HCT116 (cell line): Measurements from ENCODE around the gene CROT. TPM values are rescaled to one million over a fixed set of nuclear protein-coding genes. Genes with fewer than 3 reads are reported as not detected.

Source experiments
- ATAC-seq: fragments of 200-7000 bp; cut with Tn5 transposase; 2 replicates; pipeline ENCODE4 v1.9.1; 2020; ENCODE audit warnings: mild to moderate bottlenecking, moderate library complexity
- BruUV-seq: library from RNA; stranded (reverse); fragments of 400-500 nt; replicated peaks from 2 replicates; lab custom pipeline; 2021; lab: Mats Ljungman, UMichigan
- CTCF ChIA-PET: fragments of 300-600 bp; sonication (Branson Sonifier 250); formaldehyde crosslinking; loops from one replicate; lab custom pipeline; 2021; ENCODE audit warnings: antibody characterized with exemption; lab: Charles Lee
- POLR2A ChIA-PET: fragments of 300-600, 350-600 bp; sonication (Branson Sonifier 250); formaldehyde crosslinking; loops from one replicate; lab custom pipeline; 2021; ENCODE audit warnings: antibody characterized with exemption; lab: Charles Lee
- RAD21 ChIA-PET, 2 experiments: fragments of 300-600 bp; sonication (Branson Sonifier 250); formaldehyde crosslinking; loops; one replicate each; lab custom pipeline; 2023; ENCODE audit warnings: low total read pairs in 2 of 2; ENCODE audit not compliant: uncharacterized antibody in 2 of 2, unreplicated experiment in 2 of 2, low non-redundant PET in 1 of 2; lab: Charles Lee
- DNase-seq: peaks from one replicate; pipeline ENCODE4 v3.0.0-alpha.2; 2010; ENCODE audit warnings: low read depth, low spot score
- H2AFZ ChIP-seq: fragments of 200-600 bp; shearing (Covaris generic), sonication (generic); 2 replicates; pipeline ENCODE4 v1.6.1; 2017; ENCODE audit warnings: low read depth, mixed run types, mixed read lengths, antibody characterized with exemption, low read length; ENCODE audit not compliant: poor library complexity, severe bottlenecking
- H3K27ac ChIP-seq: 2 replicates; pipeline ENCODE4 v1.5.1; 2012; ENCODE audit warnings: low read depth, low read length
- H3K27me3 ChIP-seq: fragments of 200-600 bp; sonication (generic); 2 replicates; pipeline ENCODE4 v1.6.1; 2016; ENCODE audit warnings: mixed run types, low read length, mixed read lengths; ENCODE audit not compliant: insufficient read depth
- H3K36me3 ChIP-seq, 2 experiments: fragments of 200-500 bp in 1 of 2; fragments of 200-600 bp in 1 of 2; sonication (Bioruptor generic) in 1 of 2; sonication (generic) in 1 of 2; 2 replicates each; pipeline versions ENCODE4 v1.5.1 to v1.6.1; 2014 to 2016; ENCODE audit warnings: low read length in 2 of 2, inconsistent platforms in 1 of 2, mixed read lengths in 1 of 2, mixed run types in 1 of 2; ENCODE audit not compliant: insufficient read depth in 2 of 2, control insufficient read depth in 1 of 2
- H3K4me1 ChIP-seq, 2 experiments: fragments of 200-600 bp in 1 of 2; sonication (generic) in 1 of 2; 2 replicates each; pipeline versions ENCODE4 v1.5.1 to v1.6.1; 2012 to 2017; ENCODE audit warnings: low read length in 2 of 2, inconsistent platforms in 1 of 2, mild to moderate bottlenecking in 1 of 2, mixed read lengths in 1 of 2, mixed run types in 1 of 2, moderate library complexity in 1 of 2; ENCODE audit not compliant: insufficient read depth in 2 of 2, control insufficient read depth in 1 of 2
- H3K4me2 ChIP-seq: fragments of 200-600 bp; sonication (generic); 2 replicates; pipeline ENCODE4 v1.6.1; 2017; ENCODE audit warnings: mixed run types, low read length, mixed read lengths
- H3K4me3 ChIP-seq, 2 experiments: fragments of 200-600 bp in 1 of 2; sonication (generic) in 1 of 2; replicated peaks in 1 of 2; 2 replicates each; pipeline ENCODE4 v1.5.1; 2011 to 2016; ENCODE audit warnings: low read length in 2 of 2, control low read depth in 1 of 2, low read depth in 1 of 2, mild to moderate bottlenecking in 1 of 2, mixed read lengths in 1 of 2, mixed run types in 1 of 2
- H3K79me2 ChIP-seq: fragments of 200-600 bp; sonication (generic); 2 replicates; pipeline ENCODE4 v1.6.1; 2017; ENCODE audit warnings: mild to moderate bottlenecking, mixed run types, low read length, moderate library complexity, mixed read lengths; ENCODE audit not compliant: insufficient read depth
- H3K9ac ChIP-seq: fragments of 200-600 bp; sonication (generic); 2 replicates; pipeline ENCODE4 v1.6.1; 2016; ENCODE audit warnings: low read length, mixed read lengths
- H3K9me2 ChIP-seq: fragments of 200-600 bp; sonication (generic), shearing (Covaris generic); 2 replicates; pipeline ENCODE4 v1.6.1; 2017; ENCODE audit warnings: mixed run types, mild to moderate bottlenecking, moderate library complexity; ENCODE audit not compliant: insufficient read depth
- H3K9me3 ChIP-seq, 2 experiments: fragments of 200-500 bp in 1 of 2; fragments of 200-600 bp in 1 of 2; sonication (Bioruptor generic) in 1 of 2; sonication (generic) in 1 of 2; 2 replicates each; pipeline ENCODE4 v1.6.1; 2014 to 2017; ENCODE audit warnings: low read length in 2 of 2, mixed read lengths in 2 of 2, inconsistent platforms in 1 of 2, low read depth in 1 of 2, mild to moderate bottlenecking in 1 of 2, mixed run types in 1 of 2, moderate library complexity in 1 of 2; ENCODE audit not compliant: control insufficient read depth in 1 of 2, insufficient read depth in 1 of 2
- H4K20me1 ChIP-seq: fragments of 200-600 bp; sonication (generic), shearing (Covaris generic); 2 replicates; pipeline ENCODE4 v1.6.1; 2017; ENCODE audit warnings: mixed run types, mild to moderate bottlenecking, moderate library complexity; ENCODE audit not compliant: insufficient read depth
- CBX3 ChIP-seq: IDR thresholded peaks from 2 replicates; pipeline ENCODE4 v1.6.1; 2012; ENCODE audit warnings: low read depth
- CEBPB ChIP-seq: IDR thresholded peaks from 2 replicates; pipeline ENCODE4 v1.6.1; 2012; ENCODE audit warnings: low read depth
- EGR1 ChIP-seq: IDR thresholded peaks from 2 replicates; pipeline ENCODE4 v1.6.1; 2012; ENCODE audit warnings: low read depth
- ELF1 ChIP-seq: IDR thresholded peaks from 2 replicates; pipeline ENCODE4 v1.6.1; 2012; ENCODE audit warnings: low read depth, borderline replicate concordance
- EZH2 ChIP-seq: fragments of 200-600 bp; sonication (generic); IDR thresholded peaks from 2 replicates; pipeline ENCODE4 v1.6.1; 2017; ENCODE audit warnings: antibody characterized with exemption, mixed run types
- JUND ChIP-seq: IDR thresholded peaks from 2 replicates; pipeline ENCODE4 v1.6.1; 2012
- POLR2A ChIP-seq: IDR thresholded peaks from 2 replicates; pipeline ENCODE4 v1.7.0; 2011; ENCODE audit warnings: borderline replicate concordance; ENCODE audit not compliant: insufficient read depth, insufficient read length; ENCODE audit errors: extremely low read depth
- POLR2AphosphoS5 ChIP-seq: IDR thresholded peaks from 2 replicates; pipeline ENCODE4 v1.6.1; 2011; ENCODE audit warnings: mild to moderate bottlenecking, low read depth, low read length, moderate library complexity
- RAD21 ChIP-seq: IDR thresholded peaks from 2 replicates; pipeline ENCODE4 v1.6.1; 2012; ENCODE audit warnings: low read depth, mild to moderate bottlenecking
- SIN3A ChIP-seq: IDR thresholded peaks from 2 replicates; pipeline ENCODE4 v1.6.1; 2012; ENCODE audit warnings: low read depth
- SP1 ChIP-seq: IDR thresholded peaks from 2 replicates; pipeline ENCODE4 v1.6.1; 2012; ENCODE audit warnings: low read depth
- ZNF274 ChIP-seq: fragments of 200-500 bp; sonication (Bioruptor generic); IDR thresholded peaks from 2 replicates; pipeline ENCODE4 v1.6.1; 2014; ENCODE audit warnings: mild to moderate bottlenecking, low read depth, low read length, inconsistent platforms
- intact Hi-C: fragments of 100-400 bp; cut with micrococcal nuclease; formaldehyde crosslinking; loops from 2 replicates; pipeline ENCODE4 v1.10.0; 2022
- total RNA-seq: library from RNA; stranded (reverse); gene quantifications from one replicate; pipeline ENCODE4 v1.2.1, GENCODE V29; 2021; ENCODE audit not compliant: unreplicated experiment
- TF ChIP-seq, protein P1 (sequence below): IDR thresholded peaks from 2 replicates; pipeline ENCODE4 v1.6.1; 2011; ENCODE audit warnings: mild to moderate bottlenecking, low read length, moderate library complexity; ENCODE audit not compliant: insufficient replicate concordance; ENCODE audit errors: extremely low read depth
- TF ChIP-seq, protein P2 (sequence below), 3 experiments: fragments of 200-600 bp in 1 of 3; sonication (generic) in 1 of 3; IDR thresholded peaks in 2 of 3; conservative IDR thresholded peaks in 1 of 3; 2 replicates each; pipeline ENCODE4 v1.5.1; 2012 to 2017; ENCODE audit warnings: low read depth in 2 of 3, low read length in 2 of 3, antibody characterized with exemption in 1 of 3, borderline replicate concordance in 1 of 3, control low read depth in 1 of 3, mild to moderate bottlenecking in 1 of 3, mixed read lengths in 1 of 3, mixed run types in 1 of 3, moderate library complexity in 1 of 3; ENCODE audit not compliant: insufficient read depth in 1 of 3
- TF ChIP-seq, protein P3 (sequence below): IDR thresholded peaks from 2 replicates; pipeline ENCODE4 v1.6.1; 2012; ENCODE audit warnings: low read depth

Gene CROT
- total RNA-seq, 1 experiment from 2014 or later = 0.07 TPM

DNA sequence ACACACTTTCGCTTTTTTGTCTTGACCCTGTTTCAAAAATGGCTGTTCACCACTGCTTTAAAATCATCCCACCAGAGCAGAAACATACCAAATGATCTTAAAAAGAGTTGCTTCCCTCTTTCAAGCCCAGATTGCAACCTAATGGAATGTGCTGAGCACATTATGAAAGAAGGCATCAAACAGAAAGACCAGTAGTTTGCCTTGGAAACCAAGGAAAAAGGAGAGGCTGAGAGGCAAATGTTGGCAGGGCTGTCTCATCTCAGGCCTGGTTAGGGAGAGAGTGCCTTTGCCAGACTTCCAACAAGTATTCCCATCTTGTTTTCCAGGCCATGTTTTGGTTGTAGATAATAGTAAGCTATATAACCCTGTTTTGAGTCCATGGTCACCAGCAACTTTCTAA, 65.7 kb downstream of the CROT start:
- no peak for TF ChIP-seq POLR2AphosphoS5
- ATAC-seq (no peak), DNase-seq (no peak)
- Histone ChIP-seq H3K9me2 (no peaks in the 10 kb centered on the region), H3K4me1 (no peaks in the 10 kb centered on the region), H4K20me1 (no peaks in the 10 kb centered on the region), H3K9me3 (no peaks in the 10 kb centered on the region), H3K4me3 (no peak overlapping the region), H3K4me2 (no peak overlapping the region), H3K27ac (no peak overlapping the region), H3K27me3 (no peaks in the 10 kb centered on the region), H3K79me2 (no peaks in the 10 kb centered on the region), H3K9ac (no peak overlapping the region), H2AFZ (no peak overlapping the region), H3K36me3 (no peaks in the 10 kb centered on the region)
- no TSS peak for BruUV-seq
- intact Hi-C loops = no loop called here
- RAD21 ChIA-PET = no interaction called here
- CTCF ChIA-PET = no interaction called here
- POLR2A ChIA-PET = no interaction called here

DNA sequence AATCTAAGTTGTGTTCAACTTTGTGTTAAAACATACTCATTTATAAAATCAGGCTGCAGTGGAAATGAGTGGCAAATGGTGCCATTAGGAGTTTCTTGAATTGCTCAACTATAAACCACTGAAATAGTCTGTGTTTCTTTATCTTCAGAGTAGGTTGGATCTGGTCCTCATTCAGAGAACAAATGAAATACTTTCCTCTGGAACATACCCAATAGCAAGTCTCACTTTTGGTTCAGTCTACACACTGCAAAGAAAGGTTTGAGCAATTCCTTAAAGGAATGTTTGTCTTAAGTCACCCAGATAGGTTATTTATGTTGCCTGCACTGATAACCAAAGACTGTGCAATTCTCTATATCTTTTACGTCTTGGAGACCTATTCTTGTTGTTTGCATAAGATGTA, 67.6 kb downstream of the CROT start:
- H3K4me2 ChIP-seq = no peak overlapping the region
- H3K27me3 ChIP-seq = no peaks in the 10 kb centered on the region
- ChIA-PET RAD21 (no interaction called here), POLR2A (no interaction called here), CTCF (no interaction called here)
- no peaks in the 10 kb centered on the region for H4K20me1 ChIP-seq
- H3K9me3 ChIP-seq = no peaks in the 10 kb centered on the region
- no peaks in the 10 kb centered on the region for H3K36me3 ChIP-seq
- no peaks in the 10 kb centered on the region for H3K9me2 ChIP-seq
- H3K79me2 ChIP-seq = no peaks in the 10 kb centered on the region
- DNase-seq = no peak
- H3K9ac ChIP-seq = no peak overlapping the region
- no peak for ATAC-seq
- no TSS peak for BruUV-seq
- H3K4me1 ChIP-seq = no peaks in the 10 kb centered on the region
- H2AFZ ChIP-seq = no peak overlapping the region
- intact Hi-C loops = no loop called here
- no peak overlapping the region for H3K27ac ChIP-seq
- no peak overlapping the region for H3K4me3 ChIP-seq
- TF ChIP-seq ELF1 (no peak), SIN3A (no peak), ZNF274 (no peak), SP1 (no peak), POLR2A (no peak), JUND (no peak), EGR1 (no peak), CBX3 (no peak), EZH2 (no peak), CEBPB (no peak), RAD21 (no peak)
- TF ChIP-seq, protein P1, sequence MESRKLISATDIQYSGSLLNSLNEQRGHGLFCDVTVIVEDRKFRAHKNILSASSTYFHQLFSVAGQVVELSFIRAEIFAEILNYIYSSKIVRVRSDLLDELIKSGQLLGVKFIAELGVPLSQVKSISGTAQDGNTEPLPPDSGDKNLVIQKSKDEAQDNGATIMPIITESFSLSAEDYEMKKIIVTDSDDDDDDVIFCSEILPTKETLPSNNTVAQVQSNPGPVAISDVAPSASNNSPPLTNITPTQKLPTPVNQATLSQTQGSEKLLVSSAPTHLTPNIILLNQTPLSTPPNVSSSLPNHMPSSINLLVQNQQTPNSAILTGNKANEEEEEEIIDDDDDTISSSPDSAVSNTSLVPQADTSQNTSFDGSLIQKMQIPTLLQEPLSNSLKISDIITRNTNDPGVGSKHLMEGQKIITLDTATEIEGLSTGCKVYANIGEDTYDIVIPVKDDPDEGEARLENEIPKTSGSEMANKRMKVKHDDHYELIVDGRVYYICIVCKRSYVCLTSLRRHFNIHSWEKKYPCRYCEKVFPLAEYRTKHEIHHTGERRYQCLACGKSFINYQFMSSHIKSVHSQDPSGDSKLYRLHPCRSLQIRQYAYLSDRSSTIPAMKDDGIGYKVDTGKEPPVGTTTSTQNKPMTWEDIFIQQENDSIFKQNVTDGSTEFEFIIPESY = no peak
- TF ChIP-seq, protein P2, sequence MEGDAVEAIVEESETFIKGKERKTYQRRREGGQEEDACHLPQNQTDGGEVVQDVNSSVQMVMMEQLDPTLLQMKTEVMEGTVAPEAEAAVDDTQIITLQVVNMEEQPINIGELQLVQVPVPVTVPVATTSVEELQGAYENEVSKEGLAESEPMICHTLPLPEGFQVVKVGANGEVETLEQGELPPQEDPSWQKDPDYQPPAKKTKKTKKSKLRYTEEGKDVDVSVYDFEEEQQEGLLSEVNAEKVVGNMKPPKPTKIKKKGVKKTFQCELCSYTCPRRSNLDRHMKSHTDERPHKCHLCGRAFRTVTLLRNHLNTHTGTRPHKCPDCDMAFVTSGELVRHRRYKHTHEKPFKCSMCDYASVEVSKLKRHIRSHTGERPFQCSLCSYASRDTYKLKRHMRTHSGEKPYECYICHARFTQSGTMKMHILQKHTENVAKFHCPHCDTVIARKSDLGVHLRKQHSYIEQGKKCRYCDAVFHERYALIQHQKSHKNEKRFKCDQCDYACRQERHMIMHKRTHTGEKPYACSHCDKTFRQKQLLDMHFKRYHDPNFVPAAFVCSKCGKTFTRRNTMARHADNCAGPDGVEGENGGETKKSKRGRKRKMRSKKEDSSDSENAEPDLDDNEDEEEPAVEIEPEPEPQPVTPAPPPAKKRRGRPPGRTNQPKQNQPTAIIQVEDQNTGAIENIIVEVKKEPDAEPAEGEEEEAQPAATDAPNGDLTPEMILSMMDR (IDR thresholded peaks at IDR 0.05 in 2 of 3, conservative IDR thresholded peaks at IDR 0.05 in 1 of 3; ENCODE audit: borderline replicate concordance in 1 of 3, insufficient read depth in 1 of 3, low read depth in 2 of 3, low read length in 2 of 3) = no peak
- TF ChIP-seq, protein P3, sequence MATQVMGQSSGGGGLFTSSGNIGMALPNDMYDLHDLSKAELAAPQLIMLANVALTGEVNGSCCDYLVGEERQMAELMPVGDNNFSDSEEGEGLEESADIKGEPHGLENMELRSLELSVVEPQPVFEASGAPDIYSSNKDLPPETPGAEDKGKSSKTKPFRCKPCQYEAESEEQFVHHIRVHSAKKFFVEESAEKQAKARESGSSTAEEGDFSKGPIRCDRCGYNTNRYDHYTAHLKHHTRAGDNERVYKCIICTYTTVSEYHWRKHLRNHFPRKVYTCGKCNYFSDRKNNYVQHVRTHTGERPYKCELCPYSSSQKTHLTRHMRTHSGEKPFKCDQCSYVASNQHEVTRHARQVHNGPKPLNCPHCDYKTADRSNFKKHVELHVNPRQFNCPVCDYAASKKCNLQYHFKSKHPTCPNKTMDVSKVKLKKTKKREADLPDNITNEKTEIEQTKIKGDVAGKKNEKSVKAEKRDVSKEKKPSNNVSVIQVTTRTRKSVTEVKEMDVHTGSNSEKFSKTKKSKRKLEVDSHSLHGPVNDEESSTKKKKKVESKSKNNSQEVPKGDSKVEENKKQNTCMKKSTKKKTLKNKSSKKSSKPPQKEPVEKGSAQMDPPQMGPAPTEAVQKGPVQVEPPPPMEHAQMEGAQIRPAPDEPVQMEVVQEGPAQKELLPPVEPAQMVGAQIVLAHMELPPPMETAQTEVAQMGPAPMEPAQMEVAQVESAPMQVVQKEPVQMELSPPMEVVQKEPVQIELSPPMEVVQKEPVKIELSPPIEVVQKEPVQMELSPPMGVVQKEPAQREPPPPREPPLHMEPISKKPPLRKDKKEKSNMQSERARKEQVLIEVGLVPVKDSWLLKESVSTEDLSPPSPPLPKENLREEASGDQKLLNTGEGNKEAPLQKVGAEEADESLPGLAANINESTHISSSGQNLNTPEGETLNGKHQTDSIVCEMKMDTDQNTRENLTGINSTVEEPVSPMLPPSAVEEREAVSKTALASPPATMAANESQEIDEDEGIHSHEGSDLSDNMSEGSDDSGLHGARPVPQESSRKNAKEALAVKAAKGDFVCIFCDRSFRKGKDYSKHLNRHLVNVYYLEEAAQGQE = no peak
